Measurements from ENCODE around the gene ARHGEF28.

DNA sequence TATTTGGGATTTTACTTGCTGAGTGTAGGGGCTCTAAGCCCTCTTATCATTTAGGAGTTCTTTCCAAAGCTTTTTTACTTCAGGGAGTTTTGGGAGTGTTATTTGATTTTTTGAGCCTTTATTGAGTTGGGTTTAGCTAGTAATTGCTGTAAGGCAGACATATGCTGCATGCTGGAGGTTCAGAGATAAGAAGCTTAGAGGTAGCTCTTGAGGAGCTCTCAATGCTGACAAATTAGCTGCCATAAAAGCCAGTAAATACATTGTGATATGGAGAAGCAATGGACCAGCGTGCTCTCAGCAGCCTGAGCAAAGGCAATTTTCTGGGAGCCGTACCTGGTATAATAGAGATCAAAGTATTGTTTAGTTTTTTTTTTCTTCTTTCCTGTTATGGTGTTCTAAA, 11.6 kb downstream of the ARHGEF28 start:
- no peak for TF ChIP-seq POLR2AphosphoS5 (IDR thresholded peaks at IDR 0.05; ENCODE audit: low read depth, low read length)
- TF ChIP-seq FOXP2 (optimal IDR thresholded peaks at IDR 0.05; ENCODE audit: borderline replicate concordance, extremely low read depth, extremely low read length, insufficient read depth): no peak
- TF ChIP-seq, protein P1, sequence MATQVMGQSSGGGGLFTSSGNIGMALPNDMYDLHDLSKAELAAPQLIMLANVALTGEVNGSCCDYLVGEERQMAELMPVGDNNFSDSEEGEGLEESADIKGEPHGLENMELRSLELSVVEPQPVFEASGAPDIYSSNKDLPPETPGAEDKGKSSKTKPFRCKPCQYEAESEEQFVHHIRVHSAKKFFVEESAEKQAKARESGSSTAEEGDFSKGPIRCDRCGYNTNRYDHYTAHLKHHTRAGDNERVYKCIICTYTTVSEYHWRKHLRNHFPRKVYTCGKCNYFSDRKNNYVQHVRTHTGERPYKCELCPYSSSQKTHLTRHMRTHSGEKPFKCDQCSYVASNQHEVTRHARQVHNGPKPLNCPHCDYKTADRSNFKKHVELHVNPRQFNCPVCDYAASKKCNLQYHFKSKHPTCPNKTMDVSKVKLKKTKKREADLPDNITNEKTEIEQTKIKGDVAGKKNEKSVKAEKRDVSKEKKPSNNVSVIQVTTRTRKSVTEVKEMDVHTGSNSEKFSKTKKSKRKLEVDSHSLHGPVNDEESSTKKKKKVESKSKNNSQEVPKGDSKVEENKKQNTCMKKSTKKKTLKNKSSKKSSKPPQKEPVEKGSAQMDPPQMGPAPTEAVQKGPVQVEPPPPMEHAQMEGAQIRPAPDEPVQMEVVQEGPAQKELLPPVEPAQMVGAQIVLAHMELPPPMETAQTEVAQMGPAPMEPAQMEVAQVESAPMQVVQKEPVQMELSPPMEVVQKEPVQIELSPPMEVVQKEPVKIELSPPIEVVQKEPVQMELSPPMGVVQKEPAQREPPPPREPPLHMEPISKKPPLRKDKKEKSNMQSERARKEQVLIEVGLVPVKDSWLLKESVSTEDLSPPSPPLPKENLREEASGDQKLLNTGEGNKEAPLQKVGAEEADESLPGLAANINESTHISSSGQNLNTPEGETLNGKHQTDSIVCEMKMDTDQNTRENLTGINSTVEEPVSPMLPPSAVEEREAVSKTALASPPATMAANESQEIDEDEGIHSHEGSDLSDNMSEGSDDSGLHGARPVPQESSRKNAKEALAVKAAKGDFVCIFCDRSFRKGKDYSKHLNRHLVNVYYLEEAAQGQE (IDR thresholded peaks at IDR 0.05; ENCODE audit: insufficient read depth in 1 of 2, low read depth in 2 of 2, low read length in 2 of 2): no peak
- no peak for TF ChIP-seq TAF1 (IDR thresholded peaks at IDR 0.05; ENCODE audit: borderline replicate concordance, insufficient read depth, low read length)
- no peak for TF ChIP-seq SIN3A (IDR thresholded peaks at IDR 0.05; ENCODE audit: borderline replicate concordance, insufficient read depth, low read length)
